ENCODE measurements around the gene CMIP. TPM values are rescaled to one million over a fixed set of nuclear protein-coding genes. Genes with fewer than 3 reads are reported as not detected.

Gene CMIP
- total RNA-seq, 4 donors from 2014 or later, result 16.7 to 104 (median 43.6) TPM

DNA sequence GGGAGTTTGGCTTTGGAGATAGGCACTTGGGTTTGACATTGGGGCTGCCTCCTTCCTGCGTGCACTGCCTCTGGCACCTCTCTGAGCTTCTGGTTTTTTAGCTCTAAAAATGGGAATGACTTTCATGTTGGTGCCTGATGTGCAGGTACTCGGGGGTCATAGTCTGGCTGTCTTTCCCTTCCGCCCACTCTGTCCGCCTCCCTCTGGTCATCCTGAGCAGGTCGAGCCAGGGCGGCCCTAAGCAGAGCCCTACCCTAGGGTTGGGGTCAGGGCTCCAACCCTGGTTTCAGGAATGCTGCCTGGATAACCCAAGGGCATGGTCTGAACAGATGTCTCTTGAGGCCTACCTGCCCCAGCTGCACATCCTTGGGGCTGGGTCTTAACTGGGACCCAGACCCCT is 64.8 kb downstream of the CMIP start:
- intact Hi-C loops (cut with DNase I; ENCODE audit: low total_unique reads), result no loop called here
- H3K4me3 ChIP-seq, result no peak overlapping the region
- H3K4me1 ChIP-seq, result peaks cover 0 to 6% of the 10 kb centered on the region in 2 donors
- TF ChIP-seq, protein P1, sequence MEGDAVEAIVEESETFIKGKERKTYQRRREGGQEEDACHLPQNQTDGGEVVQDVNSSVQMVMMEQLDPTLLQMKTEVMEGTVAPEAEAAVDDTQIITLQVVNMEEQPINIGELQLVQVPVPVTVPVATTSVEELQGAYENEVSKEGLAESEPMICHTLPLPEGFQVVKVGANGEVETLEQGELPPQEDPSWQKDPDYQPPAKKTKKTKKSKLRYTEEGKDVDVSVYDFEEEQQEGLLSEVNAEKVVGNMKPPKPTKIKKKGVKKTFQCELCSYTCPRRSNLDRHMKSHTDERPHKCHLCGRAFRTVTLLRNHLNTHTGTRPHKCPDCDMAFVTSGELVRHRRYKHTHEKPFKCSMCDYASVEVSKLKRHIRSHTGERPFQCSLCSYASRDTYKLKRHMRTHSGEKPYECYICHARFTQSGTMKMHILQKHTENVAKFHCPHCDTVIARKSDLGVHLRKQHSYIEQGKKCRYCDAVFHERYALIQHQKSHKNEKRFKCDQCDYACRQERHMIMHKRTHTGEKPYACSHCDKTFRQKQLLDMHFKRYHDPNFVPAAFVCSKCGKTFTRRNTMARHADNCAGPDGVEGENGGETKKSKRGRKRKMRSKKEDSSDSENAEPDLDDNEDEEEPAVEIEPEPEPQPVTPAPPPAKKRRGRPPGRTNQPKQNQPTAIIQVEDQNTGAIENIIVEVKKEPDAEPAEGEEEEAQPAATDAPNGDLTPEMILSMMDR (IDR thresholded peaks at IDR 0.05), result no peak
- TF ChIP-seq POLR2A (IDR thresholded peaks at IDR 0.05), result no peak
- H3K36me3 ChIP-seq, result no peaks in the 10 kb centered on the region
- no peak for DNase-seq
- no peak overlapping the region for H3K27ac ChIP-seq
- no peaks in the 10 kb centered on the region for H3K27me3 ChIP-seq
- no peaks in the 10 kb centered on the region for H3K9me3 ChIP-seq

DNA sequence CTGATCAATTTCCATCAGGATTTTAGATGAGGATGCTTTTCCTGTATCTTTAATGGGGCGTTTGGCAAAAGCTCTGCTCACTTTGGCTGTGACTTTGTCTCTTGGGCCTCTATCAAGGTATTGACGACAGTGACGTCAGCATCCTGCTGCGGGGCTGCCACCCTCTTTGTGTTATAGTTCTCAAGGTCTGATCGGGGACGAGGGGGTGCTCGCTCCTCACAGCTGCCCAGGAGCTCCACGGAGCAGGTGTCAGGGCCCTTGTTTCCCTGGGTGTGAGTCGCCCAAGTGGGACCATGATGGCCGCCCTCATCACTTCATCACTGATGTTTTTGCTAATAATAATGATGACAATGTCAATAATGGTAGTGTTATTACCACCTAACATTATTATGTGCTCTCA is 65.4 kb downstream of the CMIP start:
- no peak overlapping the region for H3K4me3 ChIP-seq
- no peak for DNase-seq
- H3K9me3 ChIP-seq, result no peaks in the 10 kb centered on the region
- TF ChIP-seq, protein P1 (IDR thresholded peaks at IDR 0.05), result no peak
- no peak for TF ChIP-seq POLR2A (IDR thresholded peaks at IDR 0.05)
- no peaks in the 10 kb centered on the region for H3K36me3 ChIP-seq
- no peaks in the 10 kb centered on the region for H3K27me3 ChIP-seq
- intact Hi-C loops (cut with DNase I; ENCODE audit: low total_unique reads), result no loop called here
- H3K27ac ChIP-seq, result no peak overlapping the region
- H3K4me1 ChIP-seq, result peaks cover 0 to 6% of the 10 kb centered on the region in 2 donors

DNA sequence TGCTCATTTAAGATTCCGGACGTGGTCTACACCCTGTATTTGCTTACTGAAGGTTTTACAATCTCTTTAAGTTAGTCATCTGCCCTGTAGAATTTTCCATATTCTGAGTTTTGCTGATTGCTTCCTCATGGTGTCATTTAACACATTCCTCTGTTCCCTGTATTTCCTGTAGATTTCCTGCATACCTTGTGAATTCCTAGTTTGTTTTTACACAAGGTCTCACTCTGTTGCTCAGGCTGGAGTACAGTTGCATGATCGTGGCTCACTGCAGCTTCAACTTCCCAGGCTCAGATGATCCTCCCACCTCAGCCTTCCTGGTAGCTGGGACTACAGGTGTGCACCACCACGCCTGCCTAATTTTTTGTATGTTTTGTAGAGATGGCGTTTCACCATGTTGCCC is 66.8 kb downstream of the CMIP start:
- H3K4me3 ChIP-seq, result no peak overlapping the region
- peaks cover 0 to 6% of the 10 kb centered on the region in 2 donors for H3K4me1 ChIP-seq
- no peak for TF ChIP-seq POLR2A (IDR thresholded peaks at IDR 0.05)
- TF ChIP-seq, protein P1 (IDR thresholded peaks at IDR 0.05), result no peak
- intact Hi-C loops (cut with DNase I; ENCODE audit: low total_unique reads), result no loop called here
- no peak overlapping the region for H3K27ac ChIP-seq
- H3K27me3 ChIP-seq, result no peaks in the 10 kb centered on the region
- no peak for DNase-seq
- no peaks in the 10 kb centered on the region for H3K9me3 ChIP-seq
- no peaks in the 10 kb centered on the region for H3K36me3 ChIP-seq

DNA sequence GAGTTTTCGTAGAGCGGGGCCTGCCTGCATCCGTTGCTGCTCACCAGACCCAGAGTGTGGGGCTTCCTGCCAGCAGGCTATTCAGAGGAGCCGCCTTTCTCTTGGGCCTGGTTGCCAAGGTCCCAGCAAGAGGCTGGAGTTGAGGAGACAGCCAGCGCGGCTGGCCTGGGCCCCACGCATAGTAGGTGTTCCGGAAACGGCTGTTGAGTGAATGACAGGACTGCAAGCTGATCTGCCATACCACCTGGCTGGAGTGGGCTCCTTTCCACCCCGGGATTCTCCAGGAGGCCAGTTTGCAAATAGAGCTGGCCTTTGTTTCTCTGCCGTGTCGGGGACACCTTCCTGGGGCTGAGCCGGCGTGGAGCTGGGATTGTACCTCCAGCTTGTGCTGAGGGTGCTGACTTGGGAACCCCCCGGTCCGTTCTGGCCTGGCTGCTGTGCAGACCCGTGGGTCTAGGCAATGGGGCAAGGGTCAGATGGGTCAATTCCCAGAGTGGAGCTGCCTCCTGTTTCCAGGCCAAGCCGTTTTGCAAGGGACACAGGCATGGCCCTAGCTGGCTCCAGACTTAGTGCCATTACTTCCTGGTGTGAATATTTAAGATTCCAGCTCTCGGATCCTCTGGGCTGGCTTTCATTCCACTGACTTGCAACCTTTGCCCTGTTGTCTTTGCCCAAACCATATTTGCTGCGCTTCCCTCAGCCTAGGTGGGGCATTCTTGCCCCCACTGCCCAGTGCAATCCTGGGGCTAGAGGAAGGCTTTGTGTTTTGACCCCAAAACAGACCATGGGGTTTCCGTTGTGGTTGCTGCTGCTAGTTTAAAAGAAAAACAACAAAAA is 68.8 kb downstream of the CMIP start:
- DNase-seq, result peak in 1 of 2 donors; percentile 53
- no peaks in the 10 kb centered on the region for H3K27me3 ChIP-seq
- no peaks in the 10 kb centered on the region for H3K36me3 ChIP-seq
- intact Hi-C loops (cut with DNase I; ENCODE audit: low total_unique reads), result no loop called here
- H3K4me3 ChIP-seq, result no peak overlapping the region
- TF ChIP-seq POLR2A (IDR thresholded peaks at IDR 0.05), result no peak
- TF ChIP-seq, protein P1 (IDR thresholded peaks at IDR 0.05), result no peak
- H3K27ac ChIP-seq, result peak overlapping the region; percentile 6 to 29
- no peaks in the 10 kb centered on the region for H3K9me3 ChIP-seq
- peaks cover 0 to 6% of the 10 kb centered on the region in 2 donors for H3K4me1 ChIP-seq

DNA sequence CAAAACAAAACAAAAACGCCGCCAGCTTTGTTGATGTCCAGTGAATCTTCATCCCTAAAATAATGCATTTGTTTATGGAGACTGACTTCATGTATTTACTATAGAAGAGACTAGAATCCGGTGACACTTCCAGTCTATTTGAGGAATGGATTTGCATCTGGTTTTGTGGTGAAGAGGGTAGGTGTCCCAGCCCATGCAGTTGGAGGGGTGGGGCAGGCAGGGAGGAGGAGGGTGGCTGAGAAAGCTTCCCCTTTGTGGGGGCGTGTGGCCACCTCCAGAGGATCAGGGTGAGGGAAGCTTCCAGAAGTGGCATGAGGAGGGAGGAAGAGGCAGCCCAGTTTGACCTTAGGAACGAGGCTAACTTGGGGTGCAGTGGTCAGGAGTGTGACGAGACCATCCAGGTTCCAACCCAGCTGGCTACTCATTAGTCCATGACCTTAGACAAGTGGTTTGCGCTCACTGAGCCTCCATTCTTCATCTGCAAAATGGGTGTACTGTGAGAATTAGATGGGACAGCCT is 69.5 kb downstream of the CMIP start:
- intact Hi-C loops (cut with DNase I; ENCODE audit: low total_unique reads), result no loop called here
- no peaks in the 10 kb centered on the region for H3K9me3 ChIP-seq
- no peaks in the 10 kb centered on the region for H3K36me3 ChIP-seq
- peaks cover 0 to 6% of the 10 kb centered on the region in 2 donors for H3K4me1 ChIP-seq
- no peak for DNase-seq
- H3K27ac ChIP-seq, result no peak overlapping the region
- TF ChIP-seq, protein P1 (IDR thresholded peaks at IDR 0.05), result no peak
- no peak for TF ChIP-seq POLR2A (IDR thresholded peaks at IDR 0.05)
- no peaks in the 10 kb centered on the region for H3K27me3 ChIP-seq
- no peak overlapping the region for H3K4me3 ChIP-seq
